Measurements from ENCODE around the gene PCDH19. TPM values are rescaled to one million over a fixed set of nuclear protein-coding genes. Genes with fewer than 3 reads are reported as not detected.

PCDH19 gene
- total and polyA plus RNA-seq, 4 donors: 0.10 to 4.6 (median 2.2) TPM

GRCh38 chrX:100424012-100424411 lies 13.9 kb upstream of the PCDH19 start:
- no peaks in the 10 kb centered on the region for H3K9me3 ChIP-seq (ENCODE audit: control insufficient read depth, low read length)
- no peaks in the 10 kb centered on the region for H3K4me1 ChIP-seq (ENCODE audit: control insufficient read depth in 1 of 2, insufficient read depth in 2 of 2, low read length in 2 of 2)
- no peak overlapping the region for H3K4me3 ChIP-seq (ENCODE audit: low read length in 2 of 2)
- no peaks in the 10 kb centered on the region for H3K27me3 ChIP-seq (ENCODE audit: control insufficient read depth in 1 of 2, insufficient read depth in 2 of 2, low read length in 1 of 2)
- intact Hi-C loops (cut with DNase I): no loop called here
- no peak for DNase-seq
- no peaks in the 10 kb centered on the region for H3K36me3 ChIP-seq (ENCODE audit: control insufficient read depth in 1 of 2, insufficient read depth in 2 of 2, low read length in 1 of 2)
- H3K27ac ChIP-seq (ENCODE audit: low read depth in 1 of 2, low read length in 2 of 2): no peak overlapping the region
- WGBS, 2 donors: 52 to 62% methylated on average over 4 of the region's 4 CpGs
- no peak for ATAC-seq (ENCODE audit: low FRiP score)

- DNase-seq (no peak), ATAC-seq (ENCODE audit: low FRiP score) (no peak)
- 61 to 69% methylated on average over 2 of the region's 2 CpGs for whole genome bisulfite sequencing, 2 donors
Observed at GRCh38 chrX:100418556-100418955, 8.5 kb upstream of the PCDH19 start.

DNA sequence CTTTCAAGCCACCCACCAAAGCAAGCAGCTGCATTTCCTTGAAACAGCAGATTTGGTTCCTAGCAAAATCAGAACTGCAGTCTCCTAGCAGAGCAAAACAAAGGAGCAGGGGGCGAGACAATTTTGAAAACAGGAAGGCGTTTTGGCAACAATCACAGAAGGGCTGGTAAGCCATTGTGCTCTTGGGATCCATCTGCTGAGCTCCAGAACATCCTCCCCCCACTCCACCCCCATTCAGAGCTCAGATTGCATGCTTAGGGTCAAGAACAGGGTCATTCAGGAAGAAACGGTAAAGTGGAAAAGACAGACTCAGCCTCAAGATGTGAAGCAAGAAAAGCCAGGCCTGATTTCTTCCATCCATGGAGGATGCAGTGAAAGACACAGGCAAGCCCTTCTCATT lies 7.6 kb upstream of the PCDH19 start:
- WGBS, 2 donors: 45 to 68% methylated on average over 3 of the region's 3 CpGs
- H3K27ac ChIP-seq (ENCODE audit: low read depth in 1 of 2, low read length in 2 of 2): no peak overlapping the region

More at GRCh38 chrX:100418556-100418955, 8.5 kb upstream of the PCDH19 start:
- Histone ChIP-seq H3K27me3 (ENCODE audit: control insufficient read depth in 1 of 2, insufficient read depth in 2 of 2, low read length in 1 of 2) (no peaks in the 10 kb centered on the region), H3K27ac (ENCODE audit: low read depth in 1 of 2, low read length in 2 of 2) (no peak overlapping the region), H3K9me3 (ENCODE audit: control insufficient read depth, low read length) (no peaks in the 10 kb centered on the region), H3K36me3 (ENCODE audit: control insufficient read depth in 1 of 2, insufficient read depth in 2 of 2, low read length in 1 of 2) (no peaks in the 10 kb centered on the region), H3K4me3 (ENCODE audit: low read length in 2 of 2) (no peak overlapping the region), H3K4me1 (ENCODE audit: control insufficient read depth in 1 of 2, insufficient read depth in 2 of 2, low read length in 2 of 2) (no peaks in the 10 kb centered on the region)
- intact Hi-C loops (cut with DNase I): no loop called here

GRCh38 chrX:100413229-100413628 lies 3.2 kb upstream of the PCDH19 start:
- no peaks in the 10 kb centered on the region for H3K36me3 ChIP-seq (ENCODE audit: control insufficient read depth in 1 of 2, insufficient read depth in 2 of 2, low read length in 1 of 2)
- H3K4me3 ChIP-seq (ENCODE audit: low read length in 2 of 2): no peak overlapping the region
- H3K27me3 ChIP-seq (ENCODE audit: control insufficient read depth in 1 of 2, insufficient read depth in 2 of 2, low read length in 1 of 2): no peaks in the 10 kb centered on the region
- H3K4me1 ChIP-seq (ENCODE audit: control insufficient read depth in 1 of 2, insufficient read depth in 2 of 2, low read length in 2 of 2): no peaks in the 10 kb centered on the region
- intact Hi-C loops (cut with DNase I): no loop called here
- DNase-seq (peak in 1 of 2 donors; percentile 52), ATAC-seq (ENCODE audit: low FRiP score) (no peak)
- 1 to 4% methylated on average over 5 of the region's 5 CpGs for WGBS, 2 donors
- H3K27ac ChIP-seq (ENCODE audit: low read depth in 1 of 2, low read length in 2 of 2): no peak overlapping the region
- no peaks in the 10 kb centered on the region for H3K9me3 ChIP-seq (ENCODE audit: control insufficient read depth, low read length)

More for the DNA sequence above, 7.6 kb upstream of the PCDH19 start:
- intact Hi-C loops (cut with DNase I): no loop called here
- no peak for ATAC-seq (ENCODE audit: low FRiP score)
- H3K9me3 ChIP-seq (ENCODE audit: control insufficient read depth, low read length): no peaks in the 10 kb centered on the region
- H3K27me3 ChIP-seq (ENCODE audit: control insufficient read depth in 1 of 2, insufficient read depth in 2 of 2, low read length in 1 of 2): no peaks in the 10 kb centered on the region
- H3K36me3 ChIP-seq (ENCODE audit: control insufficient read depth in 1 of 2, insufficient read depth in 2 of 2, low read length in 1 of 2): no peaks in the 10 kb centered on the region
- no peak overlapping the region for H3K4me3 ChIP-seq (ENCODE audit: low read length in 2 of 2)
- DNase-seq: no peak
- no peaks in the 10 kb centered on the region for H3K4me1 ChIP-seq (ENCODE audit: control insufficient read depth in 1 of 2, insufficient read depth in 2 of 2, low read length in 2 of 2)

- Histone ChIP-seq H3K4me1 (ENCODE audit: control insufficient read depth in 1 of 2, insufficient read depth in 2 of 2, low read length in 2 of 2) (no peaks in the 10 kb centered on the region), H3K4me3 (ENCODE audit: low read length in 2 of 2) (no peak overlapping the region), H3K9me3 (ENCODE audit: control insufficient read depth, low read length) (no peaks in the 10 kb centered on the region), H3K27me3 (ENCODE audit: control insufficient read depth in 1 of 2, insufficient read depth in 2 of 2, low read length in 1 of 2) (no peaks in the 10 kb centered on the region), H3K36me3 (ENCODE audit: control insufficient read depth in 1 of 2, insufficient read depth in 2 of 2, low read length in 1 of 2) (no peaks in the 10 kb centered on the region), H3K27ac (ENCODE audit: low read depth in 1 of 2, low read length in 2 of 2) (no peak overlapping the region)
- ATAC-seq (ENCODE audit: low FRiP score): no peak
- 15 to 36% methylated on average over 36 of the region's 36 CpGs for WGBS, 2 donors
- DNase-seq: no peak
- intact Hi-C loops (cut with DNase I): no loop called here
Observed at GRCh38 chrX:100411802-100412715, 2.0 kb upstream of the PCDH19 start.

- peak; percentile 29 for ATAC-seq (ENCODE audit: low FRiP score)
- no peaks in the 10 kb centered on the region for H3K27me3 ChIP-seq (ENCODE audit: control insufficient read depth in 1 of 2, insufficient read depth in 2 of 2, low read length in 1 of 2)
- WGBS, 2 donors: 2 to 33% methylated on average over 53 of the region's 53 CpGs
- intact Hi-C loops (cut with DNase I): no loop called here
- no peaks in the 10 kb centered on the region for H3K36me3 ChIP-seq (ENCODE audit: control insufficient read depth in 1 of 2, insufficient read depth in 2 of 2, low read length in 1 of 2)
- no peak overlapping the region for H3K4me3 ChIP-seq (ENCODE audit: low read length in 2 of 2)
- H3K27ac ChIP-seq (ENCODE audit: low read depth in 1 of 2, low read length in 2 of 2): no peak overlapping the region
- H3K4me1 ChIP-seq (ENCODE audit: control insufficient read depth in 1 of 2, insufficient read depth in 2 of 2, low read length in 2 of 2): no peaks in the 10 kb centered on the region
- no peaks in the 10 kb centered on the region for H3K9me3 ChIP-seq (ENCODE audit: control insufficient read depth, low read length)
- peak in 1 of 2 donors; percentile 73 for DNase-seq
Observed at GRCh38 chrX:100410901-100411801, 1.1 kb upstream of the PCDH19 start.

DNA sequence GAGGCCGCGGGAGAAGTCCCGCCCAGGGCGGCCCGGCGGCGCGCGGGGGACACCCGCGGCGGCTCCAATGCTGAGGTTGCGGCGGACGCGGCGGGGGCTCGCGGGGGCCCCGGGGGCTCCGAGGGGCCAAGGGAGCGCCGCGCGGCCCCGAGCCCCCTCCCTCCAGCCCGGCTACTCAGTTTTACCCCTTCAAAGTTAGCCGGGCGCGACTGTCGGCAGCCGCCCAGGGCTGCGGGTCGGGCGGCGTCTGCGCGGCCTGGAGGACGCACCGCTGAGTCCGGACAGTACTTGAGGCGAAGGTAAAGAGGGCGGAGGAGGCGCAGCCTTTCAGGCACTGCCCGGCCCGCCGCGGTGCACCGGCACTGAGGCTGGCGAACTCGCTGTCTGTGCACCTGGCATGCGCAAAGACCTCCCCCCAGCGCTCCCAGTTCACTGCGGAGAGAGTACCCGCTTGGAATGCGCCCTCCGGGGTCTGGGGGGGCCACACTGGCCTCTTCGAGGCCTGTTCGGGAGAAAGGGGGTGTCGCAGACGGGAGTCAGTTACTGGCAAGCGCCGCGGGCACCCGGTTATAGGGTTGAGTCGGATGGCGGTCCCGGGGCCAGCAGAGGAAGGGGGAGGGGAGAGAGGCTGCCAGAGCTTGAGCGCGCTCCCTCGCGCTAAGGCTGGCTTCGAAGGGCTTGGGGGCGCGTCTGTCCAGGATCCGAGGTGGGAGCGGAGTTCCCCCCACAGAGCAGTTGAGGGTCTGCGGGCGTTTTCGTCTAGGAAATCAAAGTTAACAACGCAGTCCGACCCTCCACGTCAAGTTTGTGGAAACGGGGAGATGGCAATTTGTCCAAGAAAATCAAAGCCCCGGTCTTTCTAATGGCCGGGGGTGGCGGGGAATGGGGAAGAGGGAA lies 1.1 kb downstream of the PCDH19 start:
- Histone ChIP-seq H3K4me1 (ENCODE audit: control insufficient read depth in 1 of 2, insufficient read depth in 2 of 2, low read length in 2 of 2) (no peaks in the 10 kb centered on the region), H3K27ac (ENCODE audit: low read depth in 1 of 2, low read length in 2 of 2) (no peak overlapping the region), H3K27me3 (ENCODE audit: control insufficient read depth in 1 of 2, insufficient read depth in 2 of 2, low read length in 1 of 2) (no peaks in the 10 kb centered on the region), H3K4me3 (ENCODE audit: low read length in 2 of 2) (no peak overlapping the region), H3K36me3 (ENCODE audit: control insufficient read depth in 1 of 2, insufficient read depth in 2 of 2, low read length in 1 of 2) (no peaks in the 10 kb centered on the region), H3K9me3 (ENCODE audit: control insufficient read depth, low read length) (no peaks in the 10 kb centered on the region)
- DNase-seq (no peak), ATAC-seq (ENCODE audit: low FRiP score) (no peak)
- WGBS, 2 donors: 3 to 27% methylated on average over 68 to 87 of the region's 87 CpGs
- intact Hi-C loops (cut with DNase I): no loop called here

Data from aorta (tissue), 5 donors.